ENCODE measurements around the gene CST11. TPM values are rescaled to one million over a fixed set of nuclear protein-coding genes. Genes with fewer than 3 reads are reported as not detected.

The CST11 gene
- total RNA-seq, 1 experiment from 2014 or later: not detected

GRCh38 chr20:23415555-23415954 is 37.1 kb downstream of the CST11 start:
- no peaks in the 10 kb centered on the region for H3K4me1 Mint-ChIP-seq (ENCODE audit: low read depth, unreplicated experiment)
- H3K4me3 Mint-ChIP-seq (ENCODE audit: low read depth, unreplicated experiment): no peak overlapping the region
- H3K27ac Mint-ChIP-seq (ENCODE audit: unreplicated experiment): no peak overlapping the region
- DNase-seq: no peak
- intact Hi-C loops (cut with micrococcal nuclease; ENCODE audit: unreplicated experiment): loop anchor here (10.0 kb wide), 1 partner anchor 51 kb away; the partner anchor contains the start of gene GZF1
- no peaks in the 10 kb centered on the region for H3K27me3 Mint-ChIP-seq (ENCODE audit: unreplicated experiment)
- TF ChIP-seq CTCF (IDR thresholded peaks at IDR 0.05; ENCODE audit: unreplicated experiment): no peak
- CTCF ChIA-PET: no interaction called here
- H3K36me3 Mint-ChIP-seq (ENCODE audit: insufficient read depth, unreplicated experiment): no peaks in the 10 kb centered on the region
- no TSS peak for BruUV-seq (replicated peaks)
- H3K9me3 Mint-ChIP-seq (ENCODE audit: low read depth, unreplicated experiment): no peaks in the 10 kb centered on the region

GRCh38 chr20:23414526-23415188 is 38.0 kb downstream of the CST11 start:
- BruUV-seq (replicated peaks): no TSS peak
- Mint-ChIP-seq H3K4me1 (ENCODE audit: low read depth, unreplicated experiment) (no peaks in the 10 kb centered on the region), H3K9me3 (ENCODE audit: low read depth, unreplicated experiment) (no peaks in the 10 kb centered on the region), H3K4me3 (ENCODE audit: low read depth, unreplicated experiment) (no peak overlapping the region), H3K27me3 (ENCODE audit: unreplicated experiment) (no peaks in the 10 kb centered on the region), H3K36me3 (ENCODE audit: insufficient read depth, unreplicated experiment) (no peaks in the 10 kb centered on the region), H3K27ac (ENCODE audit: unreplicated experiment) (no peak overlapping the region)
- intact Hi-C loops (cut with micrococcal nuclease; ENCODE audit: unreplicated experiment): loop anchor here (10.0 kb wide), 1 partner anchor 50 kb away; the partner anchor contains the start of gene GZF1
- TF ChIP-seq CTCF (IDR thresholded peaks at IDR 0.05; ENCODE audit: unreplicated experiment): no peak
- CTCF ChIA-PET: no interaction called here
- no peak for DNase-seq

- CTCF ChIA-PET: no interaction called here
- H3K4me1 Mint-ChIP-seq (ENCODE audit: low read depth, unreplicated experiment): no peaks in the 10 kb centered on the region
- H3K9me3 Mint-ChIP-seq (ENCODE audit: low read depth, unreplicated experiment): no peaks in the 10 kb centered on the region
- DNase-seq: no peak
- intact Hi-C loops (cut with micrococcal nuclease; ENCODE audit: unreplicated experiment): loop anchor here (10.0 kb wide), 1 partner anchor 49 kb away; the partner anchor contains the start of gene GZF1
- H3K4me3 Mint-ChIP-seq (ENCODE audit: low read depth, unreplicated experiment): no peak overlapping the region
- no peaks in the 10 kb centered on the region for H3K27me3 Mint-ChIP-seq (ENCODE audit: unreplicated experiment)
- no peaks in the 10 kb centered on the region for H3K36me3 Mint-ChIP-seq (ENCODE audit: insufficient read depth, unreplicated experiment)
- H3K27ac Mint-ChIP-seq (ENCODE audit: unreplicated experiment): no peak overlapping the region
- TF ChIP-seq CTCF (IDR thresholded peaks at IDR 0.05; ENCODE audit: unreplicated experiment): no peak
- no TSS peak for BruUV-seq (replicated peaks)
These were observed 38.7 kb downstream of the CST11 start for GRCh38 chr20:23413862-23414422.

GRCh38 chr20:23412026-23412425 is 40.6 kb downstream of the CST11 start:
- BruUV-seq (replicated peaks): no TSS peak
- DNase-seq: no peak
- H3K36me3 Mint-ChIP-seq (ENCODE audit: insufficient read depth, unreplicated experiment): no peaks in the 10 kb centered on the region
- intact Hi-C loops (cut with micrococcal nuclease; ENCODE audit: unreplicated experiment): loop anchor here (10.0 kb wide), 1 partner anchor 47 kb away; the partner anchor contains the start of gene GZF1
- H3K27me3 Mint-ChIP-seq (ENCODE audit: unreplicated experiment): no peaks in the 10 kb centered on the region
- H3K4me3 Mint-ChIP-seq (ENCODE audit: low read depth, unreplicated experiment): no peak overlapping the region
- no peaks in the 10 kb centered on the region for H3K9me3 Mint-ChIP-seq (ENCODE audit: low read depth, unreplicated experiment)
- no peak overlapping the region for H3K27ac Mint-ChIP-seq (ENCODE audit: unreplicated experiment)
- no peaks in the 10 kb centered on the region for H3K4me1 Mint-ChIP-seq (ENCODE audit: low read depth, unreplicated experiment)
- CTCF ChIA-PET: no interaction called here
- no peak for TF ChIP-seq CTCF (IDR thresholded peaks at IDR 0.05; ENCODE audit: unreplicated experiment)
